ENCODE results near the gene ZNF438.
A peak's percentile ranks its signal among the peaks of the same experiment; 100 is the strongest.

Gene ZNF438

GRCh38 chr10:30821994-30822692 lies 209.5 kb downstream of the ZNF438 start:
- no peak for DNase-seq
- ATAC-seq = no peak

GRCh38 chr10:30821261-30821993 lies 210.2 kb downstream of the ZNF438 start:
- no peak for DNase-seq
- ATAC-seq = no peak

- no peak for DNase-seq
- no peak for ATAC-seq
Observed at GRCh38 chr10:30820261-30820991, 211.2 kb downstream of the ZNF438 start.

- no peak for ATAC-seq
- DNase-seq = no peak
Observed at GRCh38 chr10:30819341-30820181, 212.1 kb downstream of the ZNF438 start.

GRCh38 chr10:30818854-30819253 lies 212.8 kb downstream of the ZNF438 start:
- ATAC-seq (no peak), DNase-seq (no peak)

GRCh38 chr10:30818010-30818660 lies 213.5 kb downstream of the ZNF438 start:
- ATAC-seq (peak; percentile 6), DNase-seq (no peak)

GRCh38 chr10:30817541-30817940 lies 214.1 kb downstream of the ZNF438 start:
- ATAC-seq (no peak), DNase-seq (no peak)

- no peak for DNase-seq
- ATAC-seq = no peak
Observed at GRCh38 chr10:30816820-30817171, 214.9 kb downstream of the ZNF438 start.

- DNase-seq (no peak), ATAC-seq (no peak)
Observed at GRCh38 chr10:30816159-30816819, 215.4 kb downstream of the ZNF438 start.

GRCh38 chr10:30813872-30814481 lies 217.7 kb downstream of the ZNF438 start:
- DNase-seq (no peak), ATAC-seq (peak; percentile 57)

GRCh38 chr10:30812018-30812851 lies 219.4 kb downstream of the ZNF438 start:
- ATAC-seq (no peak), DNase-seq (no peak)

- DNase-seq (no peak), ATAC-seq (no peak)
Observed at GRCh38 chr10:30811276-30812017, 220.2 kb downstream of the ZNF438 start.

- no peak for DNase-seq
- ATAC-seq = no peak
Observed at GRCh38 chr10:30810416-30810815, 221.2 kb downstream of the ZNF438 start.

- no peak for DNase-seq
- no peak for ATAC-seq
Observed at GRCh38 chr10:30806850-30807249, 224.8 kb downstream of the ZNF438 start.

- ATAC-seq (no peak), DNase-seq (no peak)
Observed at GRCh38 chr10:30805061-30805460, 226.6 kb downstream of the ZNF438 start.

- DNase-seq (no peak), ATAC-seq (no peak)
Observed at GRCh38 chr10:30804478-30805055, 227.1 kb downstream of the ZNF438 start.

- DNase-seq = no peak
- no peak for ATAC-seq
Observed at GRCh38 chr10:30803892-30804322, 227.8 kb downstream of the ZNF438 start.

- ATAC-seq = no peak
Observed at GRCh38 chr10:30803058-30803457, 228.6 kb downstream of the ZNF438 start.

GRCh38 chr10:30800368-30800767 lies 231.3 kb downstream of the ZNF438 start:
- DNase-seq = no peak
- no peak for ATAC-seq

More at GRCh38 chr10:30803058-30803457, 228.6 kb downstream of the ZNF438 start:
- DNase-seq = no peak
